ENCODE data around the gene INO80B. TPM values are rescaled to one million over a fixed set of nuclear protein-coding genes. Genes with fewer than 3 reads are reported as not detected.
A peak's percentile ranks its signal among the peaks of the same experiment; 100 is the strongest.

The INO80B gene
- 10 to 100 TPM; 17.6 to 51.4 (median 22.9) TPM for total RNA-seq

GRCh38 chr2:74454654-74455511, at the start of gene INO80B:
Gene INO80B (plus strand): TSS chr2:74455087. CDS start chr2:74455117, 30 bp downstream.
- WGBS, 10 experiments, result 1 to 20% (median 5%) methylated on average over 1 to 26 of the region's 40 CpGs
- in situ Hi-C loops (cut with MboI; ENCODE audit: low pct_unique_long_range_greater_than_20kb in 2 of 9, low sequenced_read_pairs in 9 of 9, unreplicated experiment in 9 of 9), result no loop called here
- Histone ChIP-seq H3K27ac (peak within 1 kb of the TSS in 1 of 2 donors; percentile 2), H3K4me1 (replicated peaks in 1 of 2) (peaks cover 14 to 16% of the 10 kb centered on the region in 2 donors), H3K4me3 (peak within 1 kb of the TSS; percentile 48 to 79 (median 53))
- ATAC-seq (replicated peaks in 6 of 8), result peak; percentile 42 to 51 (median 46)

DNA sequence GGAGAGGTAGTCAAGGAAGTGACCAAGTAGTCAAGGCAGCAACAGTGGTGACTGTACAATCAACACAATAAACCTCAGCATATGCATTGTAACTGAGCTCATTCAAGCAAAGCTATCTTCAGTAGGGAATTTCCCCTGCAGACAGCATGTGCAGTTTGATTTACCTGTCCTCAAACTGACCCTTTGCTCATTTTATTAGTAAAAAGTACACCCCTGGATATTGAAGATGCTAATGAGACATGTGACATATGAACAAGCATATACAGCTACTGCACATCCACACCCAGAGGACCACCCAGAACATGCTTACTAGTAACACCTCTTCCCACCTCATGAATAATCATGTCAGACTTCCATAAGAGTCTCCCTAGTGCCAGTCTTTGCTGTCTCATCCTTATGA, 48.9 kb upstream of the INO80B start:
- ATAC-seq (replicated peaks in 6 of 8), result peak; percentile 58 to 97 (median 79)
- Histone ChIP-seq H3K27ac (no peak overlapping the region), H3K4me1 (replicated peaks in 1 of 2) (peaks cover 2 to 5% of the 10 kb centered on the region in 2 donors), H3K4me3 (no peak overlapping the region)
- in situ Hi-C loops (cut with MboI; ENCODE audit: low pct_unique_long_range_greater_than_20kb in 2 of 9, low sequenced_read_pairs in 9 of 9, unreplicated experiment in 9 of 9), result no loop called here

DNA sequence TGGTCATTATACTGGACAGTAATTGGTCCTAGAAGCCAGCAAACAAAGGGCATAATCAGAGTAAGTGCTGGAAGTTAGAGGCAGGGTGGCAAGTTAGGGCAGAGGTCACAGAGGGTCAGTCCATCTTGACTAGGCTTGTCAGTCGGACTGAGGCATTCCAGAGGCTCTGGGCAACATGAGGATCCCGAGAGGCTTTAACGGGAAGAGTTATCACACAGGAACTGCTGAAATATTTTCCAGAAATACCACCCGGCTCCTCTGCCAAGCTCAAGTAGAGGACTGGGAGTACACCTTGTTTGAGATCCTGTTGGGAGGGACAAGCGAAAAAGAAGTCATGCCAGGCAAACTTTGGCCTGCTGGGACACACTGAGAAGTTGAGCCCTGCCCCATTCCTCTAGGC, 47.2 kb upstream of the INO80B start:
- in situ Hi-C loops (cut with MboI; ENCODE audit: low pct_unique_long_range_greater_than_20kb in 2 of 9, low sequenced_read_pairs in 9 of 9, unreplicated experiment in 9 of 9), result no loop called here
- ATAC-seq (replicated peaks in 6 of 8), result no peak

DNA sequence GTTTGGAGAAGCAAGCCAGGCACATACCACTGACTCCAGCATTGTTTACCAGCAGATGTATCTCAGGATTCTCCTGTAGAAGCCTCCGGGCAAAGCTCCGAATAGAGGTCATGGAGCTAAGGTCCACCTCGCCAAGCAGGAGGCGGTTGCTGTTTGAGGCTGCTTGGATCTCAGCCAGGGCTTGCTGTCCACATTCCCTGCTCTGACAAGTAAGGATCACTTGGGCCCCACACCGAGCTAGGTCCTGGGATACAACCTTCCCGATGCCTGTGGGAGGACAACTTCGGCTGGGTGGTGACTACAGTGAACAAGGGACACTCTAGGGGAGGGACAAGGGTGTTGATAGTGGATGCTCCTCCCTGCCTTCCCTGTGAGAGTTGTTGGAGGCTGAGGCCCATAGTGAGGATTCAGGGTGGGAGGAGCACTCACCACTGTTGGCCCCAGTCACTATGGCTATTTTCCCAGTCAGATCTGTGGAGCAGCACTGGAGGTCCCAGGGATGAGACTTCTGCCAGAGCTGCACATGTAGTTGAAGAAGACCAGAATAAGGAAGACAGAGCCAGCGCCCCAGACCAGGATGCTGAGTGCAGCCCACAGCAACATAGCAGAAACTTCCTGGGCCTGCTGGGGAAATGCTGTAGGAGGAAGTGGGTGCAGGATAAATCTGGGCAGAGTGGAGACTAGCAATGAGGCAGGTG, 41.7 kb upstream of the INO80B start:
- H3K27ac ChIP-seq, result no peak overlapping the region
- H3K4me3 ChIP-seq, result no peak overlapping the region
- in situ Hi-C loops (cut with MboI; ENCODE audit: low pct_unique_long_range_greater_than_20kb in 2 of 9, low sequenced_read_pairs in 9 of 9, unreplicated experiment in 9 of 9), result no loop called here
- H3K4me1 ChIP-seq (replicated peaks in 1 of 2), result peaks cover 0 to 6% of the 10 kb centered on the region in 2 donors
- peak in 1 of 8 experiments; percentile 39 for ATAC-seq (replicated peaks in 6 of 8)
- 57 to 100% (median 82%) methylated on average over 1 to 7 of the region's 8 CpGs; no CpG with 5 or more reads in 2 of the 10 experiments for WGBS, 10 experiments

More for the DNA sequence above, 47.2 kb upstream of the INO80B start:
- 50 to 92% (median 61%) methylated on average over 1 to 5 of the region's 5 CpGs; no CpG with 5 or more reads in 5 of the 10 experiments for WGBS, 10 experiments
- Histone ChIP-seq H3K4me1 (replicated peaks in 1 of 2) (peaks cover 2 to 5% of the 10 kb centered on the region in 2 donors), H3K4me3 (no peak overlapping the region), H3K27ac (no peak overlapping the region)

DNA sequence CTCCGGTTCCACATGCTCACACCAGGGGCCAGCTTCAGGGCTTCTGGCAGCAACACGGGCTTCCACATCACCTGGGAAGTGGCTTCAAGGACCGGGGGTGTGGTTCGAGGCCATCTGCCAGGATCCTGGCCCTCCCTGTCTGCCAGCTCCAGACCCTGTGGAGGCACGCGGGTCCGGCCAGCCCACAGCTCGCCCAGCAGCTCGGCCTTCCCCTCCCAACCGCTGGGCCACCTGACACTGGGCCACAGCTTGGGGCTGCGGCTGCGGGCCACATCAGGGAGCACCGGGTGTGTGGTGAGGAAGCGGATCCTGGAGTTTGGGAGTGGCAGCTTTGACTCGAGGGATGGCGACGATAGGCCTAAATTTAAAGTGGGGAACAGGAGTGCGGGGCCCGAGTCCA, 40.4 kb upstream of the INO80B start:
- peak in 3 of 8 experiments; percentile 29 to 46 (median 38) for ATAC-seq (replicated peaks in 6 of 8)
- in situ Hi-C loops (cut with MboI; ENCODE audit: low pct_unique_long_range_greater_than_20kb in 2 of 9, low sequenced_read_pairs in 9 of 9, unreplicated experiment in 9 of 9), result no loop called here
- no peak overlapping the region for H3K4me3 ChIP-seq
- peaks cover 0 to 6% of the 10 kb centered on the region in 2 donors for H3K4me1 ChIP-seq (replicated peaks in 1 of 2)
- WGBS, 10 experiments, result 20 to 100% (median 92%) methylated on average over 1 to 12 of the region's 19 CpGs; no CpG with 5 or more reads in 5 of the 10 experiments
- H3K27ac ChIP-seq, result no peak overlapping the region

DNA sequence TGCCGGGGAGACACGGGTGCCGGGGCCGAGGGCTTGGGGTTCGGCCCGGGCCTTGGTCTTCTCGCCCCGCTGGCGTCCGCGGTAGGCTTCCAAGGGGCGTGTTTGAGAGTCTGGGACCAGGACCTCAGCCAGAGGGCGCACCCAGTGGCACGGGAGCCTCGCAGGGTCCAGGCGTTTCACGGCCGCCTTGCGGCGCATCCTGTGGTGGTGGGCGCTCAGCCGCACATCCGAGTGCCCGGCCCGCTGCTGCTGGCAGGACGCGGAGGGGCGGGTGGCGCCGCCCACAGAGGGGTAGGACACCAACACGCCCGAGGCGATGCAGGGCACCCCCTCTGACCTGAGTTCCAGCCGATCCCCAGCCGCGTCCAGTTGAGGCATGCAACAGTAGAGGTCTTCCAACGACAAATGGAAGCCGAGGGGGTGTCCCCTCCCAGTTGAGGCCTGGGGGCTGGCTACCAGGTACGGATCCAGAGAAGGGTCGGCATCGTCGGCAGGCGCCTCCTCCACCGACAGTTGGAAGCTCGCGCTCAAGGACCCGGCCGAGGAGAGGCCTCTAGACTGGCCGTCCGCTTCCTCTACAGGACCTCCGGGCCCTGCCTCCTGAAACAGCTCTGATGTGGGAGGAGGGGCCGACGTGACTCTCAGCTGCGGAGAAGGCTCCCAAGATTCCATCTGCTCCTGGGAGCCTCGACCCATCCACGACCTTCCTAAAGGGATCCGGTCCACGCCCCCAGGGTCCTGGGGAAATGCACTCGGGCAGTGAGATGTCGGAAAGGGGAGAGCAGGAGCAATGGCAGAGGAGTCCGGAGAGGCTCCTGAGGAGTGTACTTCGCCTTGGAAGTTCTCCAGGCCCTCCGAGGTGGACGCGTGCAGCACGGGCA, 39.8 kb upstream of the INO80B start:
- ATAC-seq (replicated peaks in 6 of 8), result peak in 6 of 8 experiments; percentile 32 to 84 (median 68)
- H3K4me1 ChIP-seq (replicated peaks in 1 of 2), result peaks cover 0 to 6% of the 10 kb centered on the region in 2 donors
- in situ Hi-C loops (cut with MboI; ENCODE audit: low pct_unique_long_range_greater_than_20kb in 2 of 9, low sequenced_read_pairs in 9 of 9, unreplicated experiment in 9 of 9), result no loop called here
- H3K27ac ChIP-seq, result no peak overlapping the region
- no peak overlapping the region for H3K4me3 ChIP-seq
- 0 to 91% (median 40%) methylated on average over 1 to 12 of the region's 66 CpGs; no CpG with 5 or more reads in 3 of the 10 experiments for WGBS, 10 experiments

GRCh38 chr2:74415762-74416395, 39.0 kb upstream of the INO80B start:
- Histone ChIP-seq H3K4me1 (replicated peaks in 1 of 2) (peaks cover 0 to 12% of the 10 kb centered on the region in 2 donors), H3K4me3 (no peak overlapping the region), H3K27ac (no peak overlapping the region)
- WGBS, 10 experiments, result 60 to 96% (median 83%) methylated on average over 1 to 8 of the region's 35 CpGs; no CpG with 5 or more reads in 2 of the 10 experiments
- in situ Hi-C loops (cut with MboI; ENCODE audit: low pct_unique_long_range_greater_than_20kb in 2 of 9, low sequenced_read_pairs in 9 of 9, unreplicated experiment in 9 of 9), result no loop called here
- ATAC-seq (replicated peaks in 6 of 8), result peak in 1 of 8 experiments; percentile 6

DNA sequence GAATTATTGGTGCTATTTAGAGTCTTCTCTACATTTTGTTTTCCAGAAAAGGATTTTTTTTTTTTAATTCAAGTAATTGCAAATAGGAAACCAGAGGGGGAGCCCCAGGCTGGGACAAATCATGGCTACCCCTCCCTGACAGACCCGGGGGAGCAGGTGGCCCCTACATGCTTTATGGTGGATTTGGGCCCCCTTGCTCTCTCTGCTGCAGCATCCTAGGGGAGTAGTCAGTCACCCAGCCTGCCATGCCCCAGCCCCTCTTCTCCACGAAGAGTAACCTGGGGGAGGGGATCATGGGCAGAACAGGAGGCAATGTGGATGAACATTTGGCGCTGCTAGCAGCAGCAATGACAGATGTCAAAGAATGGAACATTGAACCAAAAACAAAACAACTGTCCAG, 38.1 kb upstream of the INO80B start:
- WGBS, 10 experiments, result 0 to 100% (median 50%) methylated on average over 1 to 2 of the region's 3 CpGs; no CpG with 5 or more reads in 2 of the 10 experiments
- in situ Hi-C loops (cut with MboI; ENCODE audit: low pct_unique_long_range_greater_than_20kb in 2 of 9, low sequenced_read_pairs in 9 of 9, unreplicated experiment in 9 of 9), result no loop called here
- H3K4me3 ChIP-seq, result no peak overlapping the region

DNA sequence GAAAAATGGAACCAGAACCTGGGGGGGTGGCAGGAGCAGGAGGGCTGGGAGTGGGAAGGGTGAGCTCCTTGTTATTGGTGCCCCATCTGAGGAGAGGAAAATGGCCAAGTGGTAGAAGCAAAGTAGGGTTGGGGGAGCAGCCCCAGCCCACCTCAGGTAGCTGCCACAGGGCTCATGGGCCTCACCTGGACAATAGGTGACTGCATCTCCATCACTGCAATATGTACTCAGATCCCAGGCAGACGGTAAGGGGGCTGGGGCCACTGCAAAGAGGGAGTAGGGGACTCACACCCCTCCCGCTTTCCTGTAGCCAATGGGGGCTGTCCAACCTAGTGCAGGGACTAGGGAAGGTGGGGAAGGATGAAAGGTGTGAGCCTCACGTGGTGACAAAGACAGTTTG, 37.7 kb upstream of the INO80B start:
- 40 to 100% methylated on average over 1 of the region's 3 CpGs; no CpG with 5 or more reads in 8 of the 10 experiments for whole genome bisulfite sequencing, 10 experiments
- in situ Hi-C loops (cut with MboI; ENCODE audit: low pct_unique_long_range_greater_than_20kb in 2 of 9, low sequenced_read_pairs in 9 of 9, unreplicated experiment in 9 of 9), result no loop called here

More for the DNA sequence above, 38.1 kb upstream of the INO80B start:
- Histone ChIP-seq H3K27ac (no peak overlapping the region), H3K4me1 (replicated peaks in 1 of 2) (peaks cover 0 to 12% of the 10 kb centered on the region in 2 donors)
- no peak for ATAC-seq (replicated peaks in 6 of 8)

GRCh38 chr2:74417763-74418162, 37.1 kb upstream of the INO80B start:
- 100% methylated on average over 3 of the region's 6 CpGs; no CpG with 5 or more reads in 9 of the 10 experiments for WGBS, 10 experiments
- Histone ChIP-seq H3K4me1 (replicated peaks in 1 of 2) (peaks cover 0 to 17% of the 10 kb centered on the region in 2 donors), H3K27ac (no peak overlapping the region), H3K4me3 (no peak overlapping the region)
- no peak for ATAC-seq (replicated peaks in 6 of 8)
- in situ Hi-C loops (cut with MboI; ENCODE audit: low pct_unique_long_range_greater_than_20kb in 2 of 9, low sequenced_read_pairs in 9 of 9, unreplicated experiment in 9 of 9), result no loop called here

More for the DNA sequence above, 37.7 kb upstream of the INO80B start:
- Histone ChIP-seq H3K27ac (no peak overlapping the region), H3K4me1 (replicated peaks in 1 of 2) (peaks cover 0 to 13% of the 10 kb centered on the region in 2 donors), H3K4me3 (no peak overlapping the region)
- no peak for ATAC-seq (replicated peaks in 6 of 8)

DNA sequence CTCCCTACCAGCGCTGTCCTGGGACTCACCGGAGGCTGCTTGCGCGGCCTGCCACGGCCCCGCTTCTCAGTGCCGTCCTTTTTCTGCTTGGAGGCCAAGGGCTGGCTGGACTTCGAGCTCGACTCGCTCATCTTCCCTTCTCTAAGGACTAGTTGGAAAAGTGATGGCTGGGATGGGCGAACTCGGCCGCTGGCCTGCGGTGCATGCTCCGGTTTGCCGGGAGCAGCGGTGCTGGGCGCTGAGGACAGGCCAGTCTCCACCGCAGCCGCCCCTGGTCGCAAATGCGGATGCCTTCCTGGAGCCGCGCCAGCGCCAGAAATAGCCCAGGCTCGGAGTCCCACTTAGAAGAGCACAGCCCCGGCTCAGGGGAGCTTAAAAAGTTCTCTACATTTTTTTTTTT, 36.6 kb upstream of the INO80B start:
- Histone ChIP-seq H3K4me3 (no peak overlapping the region), H3K4me1 (replicated peaks in 1 of 2) (peaks cover 0 to 17% of the 10 kb centered on the region in 2 donors), H3K27ac (no peak overlapping the region)
- ATAC-seq (replicated peaks in 6 of 8), result no peak
- in situ Hi-C loops (cut with MboI; ENCODE audit: low pct_unique_long_range_greater_than_20kb in 2 of 9, low sequenced_read_pairs in 9 of 9, unreplicated experiment in 9 of 9), result no loop called here
- 20 to 98% (median 83%) methylated on average over 1 to 19 of the region's 27 CpGs; no CpG with 5 or more reads in 3 of the 10 experiments for WGBS, 10 experiments

- in situ Hi-C loops (cut with MboI; ENCODE audit: low pct_unique_long_range_greater_than_20kb in 2 of 9, low sequenced_read_pairs in 9 of 9, unreplicated experiment in 9 of 9), result no loop called here
- no peak for ATAC-seq (replicated peaks in 6 of 8)
- Histone ChIP-seq H3K27ac (no peak overlapping the region), H3K4me3 (no peak overlapping the region), H3K4me1 (replicated peaks in 1 of 2) (peaks cover 0 to 17% of the 10 kb centered on the region in 2 donors)
- WGBS, 10 experiments, result 86 to 100% (median 100%) methylated on average over 1 of the region's 1 CpG; no CpG with 5 or more reads in 3 of the 10 experiments
These were observed 35.5 kb upstream of the INO80B start for GRCh38 chr2:74419345-74419744.

Data from motor neuron (in vitro differentiated cells).